ENCODE results near the gene WDR59. TPM values are rescaled to one million over a fixed set of nuclear protein-coding genes. Genes with fewer than 3 reads are reported as not detected.
"Not testable (repeated sequence)": the region's sequence is repeated elsewhere in the genome, so short reads cannot be mapped to it uniquely, and the experiment has no call there.

WDR59 gene
- total and polyA plus RNA-seq, 2 donors (not counting 1 experiment from before 2014, with no cell fraction given) = 52.6 to 127 TPM

DNA sequence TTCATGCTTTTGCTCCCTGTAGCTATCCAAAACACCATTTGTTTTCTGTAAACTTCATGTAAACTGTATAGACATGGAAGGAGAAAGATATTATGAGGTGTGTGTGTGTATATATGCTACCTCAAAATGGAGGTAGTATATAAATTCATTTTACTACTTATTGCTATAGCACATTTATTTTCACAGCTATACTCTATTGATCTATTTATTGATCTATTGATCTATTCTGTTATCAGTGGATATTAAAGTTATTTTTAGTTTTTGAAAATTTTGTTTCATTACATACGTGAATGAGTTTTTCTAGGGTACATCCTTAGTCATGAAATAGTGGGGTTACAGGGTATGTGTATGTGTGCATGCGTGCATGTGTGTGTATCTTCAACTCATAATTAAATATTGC, 29.4 kb upstream of the WDR59 start:
- Histone ChIP-seq H3K27ac (ENCODE audit: low read length in 2 of 2) (no peak overlapping the region), H3K36me3 (replicated peaks in 1 of 2; ENCODE audit: control extremely low read depth in 1 of 2, control insufficient read depth in 1 of 2, extremely low read depth in 1 of 2, insufficient read depth in 2 of 2, low read length in 1 of 2) (no peaks in the 10 kb centered on the region), H3K9me3 (ENCODE audit: control extremely low read depth in 1 of 3, control insufficient read depth in 2 of 3, insufficient read depth in 1 of 3, low read length in 2 of 3) (peaks cover 0 to 2% (median 0%) of the 10 kb centered on the region in 3 donors), H4K20me1 (ENCODE audit: control insufficient read depth, insufficient read depth, low read length, poor library complexity, severe bottlenecking) (no peaks in the 10 kb centered on the region), H3K9ac (ENCODE audit: low read length) (no peak overlapping the region), H3K27me3 (replicated peaks in 1 of 4; ENCODE audit: control extremely low read depth in 1 of 4, control insufficient read depth in 3 of 4, insufficient read depth in 4 of 4, low read length in 3 of 4) (no peaks in the 10 kb centered on the region), H3K4me1 (ENCODE audit: control insufficient read depth in 2 of 2, insufficient read depth in 2 of 2, low read length in 2 of 2) (peaks cover 0 to 6% of the 10 kb centered on the region in 2 donors), H3K79me2 (ENCODE audit: control insufficient read depth, insufficient read depth, low read length) (no peaks in the 10 kb centered on the region), H3K4me2 (replicated peaks; ENCODE audit: low read depth, low read length, poor library complexity, severe bottlenecking) (no peak overlapping the region), H2AFZ (ENCODE audit: insufficient read depth, low read depth, low read length, poor library complexity, severe bottlenecking) (no peak overlapping the region), H3K4me3 (ENCODE audit: control extremely low read depth in 1 of 5, extremely low read depth in 1 of 5, insufficient read depth in 1 of 5, low read depth in 2 of 5, low read length in 4 of 5) (no peak overlapping the region)
- peaks cover 4% of the 10 kb centered on the region for H3K27me3 Mint-ChIP-seq
- H3K9me3 Mint-ChIP-seq (ENCODE audit: insufficient read depth) = no peaks in the 10 kb centered on the region
- DNase-seq (no peak), ATAC-seq (ENCODE audit: low read depth) (no peak)
- no peak overlapping the region for H3K4me3 Mint-ChIP-seq
- no CpG with 5 or more reads among the region's 2 CpGs for WGBS (ENCODE audit: insufficient coverage)
- TF ChIP-seq EZH2 (IDR thresholded peaks at IDR 0.05; ENCODE audit: borderline replicate concordance, insufficient read depth, low read depth, low read length, poor library complexity, severe bottlenecking) = no peak
- TF ChIP-seq, protein P1, sequence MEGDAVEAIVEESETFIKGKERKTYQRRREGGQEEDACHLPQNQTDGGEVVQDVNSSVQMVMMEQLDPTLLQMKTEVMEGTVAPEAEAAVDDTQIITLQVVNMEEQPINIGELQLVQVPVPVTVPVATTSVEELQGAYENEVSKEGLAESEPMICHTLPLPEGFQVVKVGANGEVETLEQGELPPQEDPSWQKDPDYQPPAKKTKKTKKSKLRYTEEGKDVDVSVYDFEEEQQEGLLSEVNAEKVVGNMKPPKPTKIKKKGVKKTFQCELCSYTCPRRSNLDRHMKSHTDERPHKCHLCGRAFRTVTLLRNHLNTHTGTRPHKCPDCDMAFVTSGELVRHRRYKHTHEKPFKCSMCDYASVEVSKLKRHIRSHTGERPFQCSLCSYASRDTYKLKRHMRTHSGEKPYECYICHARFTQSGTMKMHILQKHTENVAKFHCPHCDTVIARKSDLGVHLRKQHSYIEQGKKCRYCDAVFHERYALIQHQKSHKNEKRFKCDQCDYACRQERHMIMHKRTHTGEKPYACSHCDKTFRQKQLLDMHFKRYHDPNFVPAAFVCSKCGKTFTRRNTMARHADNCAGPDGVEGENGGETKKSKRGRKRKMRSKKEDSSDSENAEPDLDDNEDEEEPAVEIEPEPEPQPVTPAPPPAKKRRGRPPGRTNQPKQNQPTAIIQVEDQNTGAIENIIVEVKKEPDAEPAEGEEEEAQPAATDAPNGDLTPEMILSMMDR (IDR thresholded peaks at IDR 0.05) = no peak
- CTCF ChIA-PET = interaction anchor here (1.1 kb wide), 1 partner anchor 16 kb away, joined by 4 read pairs; the partner anchor contains the start of gene ZNRF1
- peaks cover 14% of the 10 kb centered on the region for H3K4me1 Mint-ChIP-seq
- POLR2A ChIA-PET = no interaction called here
- H3K27ac Mint-ChIP-seq = no peak overlapping the region
- intact Hi-C loops (cut with micrococcal nuclease) = no loop called here

DNA sequence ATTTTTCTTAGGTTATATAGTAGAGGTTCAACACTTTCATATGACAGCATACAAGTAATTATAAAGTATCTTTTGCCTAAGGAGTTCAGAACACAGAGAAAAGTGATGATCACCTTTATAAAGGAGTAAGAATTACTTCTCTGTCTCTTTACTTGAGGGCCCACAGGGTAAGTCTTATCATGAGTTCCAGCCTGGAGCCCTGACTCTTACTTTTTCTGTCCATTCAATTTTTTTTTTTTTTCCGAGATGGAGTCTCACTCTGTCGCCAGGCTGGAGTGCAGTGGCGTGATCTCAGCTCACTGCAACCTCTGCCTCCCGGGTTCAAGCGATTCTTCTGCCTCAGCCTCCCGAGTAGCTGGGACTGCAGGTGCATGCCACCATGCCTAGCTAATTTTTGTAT, 28.2 kb upstream of the WDR59 start:
- H3K36me3 ChIP-seq (replicated peaks in 1 of 2; ENCODE audit: control extremely low read depth in 1 of 2, control insufficient read depth in 1 of 2, extremely low read depth in 1 of 2, insufficient read depth in 2 of 2, low read length in 1 of 2); CTCF ChIA-PET; DNase-seq; H3K4me3 ChIP-seq (ENCODE audit: control extremely low read depth in 1 of 5, extremely low read depth in 1 of 5, insufficient read depth in 1 of 5, low read depth in 2 of 5, low read length in 4 of 5); H3K27me3 ChIP-seq (replicated peaks in 1 of 4; ENCODE audit: control extremely low read depth in 1 of 4, control insufficient read depth in 3 of 4, insufficient read depth in 4 of 4, low read length in 3 of 4); H3K9me3 ChIP-seq (ENCODE audit: control extremely low read depth in 1 of 3, control insufficient read depth in 2 of 3, insufficient read depth in 1 of 3, low read length in 2 of 3); H3K4me3 Mint-ChIP-seq; H3K4me2 ChIP-seq (replicated peaks; ENCODE audit: low read depth, low read length, poor library complexity, severe bottlenecking); H3K79me2 ChIP-seq (ENCODE audit: control insufficient read depth, insufficient read depth, low read length); H3K27ac ChIP-seq (ENCODE audit: low read length in 2 of 2); H3K27ac Mint-ChIP-seq; intact Hi-C loops (cut with micrococcal nuclease); H3K9ac ChIP-seq (ENCODE audit: low read length); H4K20me1 ChIP-seq (ENCODE audit: control insufficient read depth, insufficient read depth, low read length, poor library complexity, severe bottlenecking); POLR2A ChIA-PET; H3K9me3 Mint-ChIP-seq (ENCODE audit: insufficient read depth); ATAC-seq (ENCODE audit: low read depth); H3K27me3 Mint-ChIP-seq; H3K4me1 ChIP-seq (ENCODE audit: control insufficient read depth in 2 of 2, insufficient read depth in 2 of 2, low read length in 2 of 2): not testable (repeated sequence)
- WGBS (ENCODE audit: insufficient coverage) = no CpG with 5 or more reads among the region's 6 CpGs
- H3K4me1 Mint-ChIP-seq = peaks cover 14% of the 10 kb centered on the region
- H2AFZ ChIP-seq (ENCODE audit: insufficient read depth, low read depth, low read length, poor library complexity, severe bottlenecking) = peak overlapping the region; percentile 26
